ENCODE data around the gene TOR1A. TPM values are rescaled to one million over a fixed set of nuclear protein-coding genes. Genes with fewer than 3 reads are reported as not detected.
A peak's percentile ranks its signal among the peaks of the same experiment; 100 is the strongest.
"Not testable (repeated sequence)": the region's sequence is repeated elsewhere in the genome, so short reads cannot be mapped to it uniquely, and the experiment has no call there.

The TOR1A gene
- total RNA-seq, 4 donors from 2014 or later: 28.9 to 49.6 (median 39.8) TPM

GRCh38 chr9:129777769-129778130 is 46.2 kb downstream of the TOR1A start:
- peaks cover 0 to 17% (median 0%) of the 10 kb centered on the region in 4 donors for H3K4me1 ChIP-seq
- no peak for DNase-seq
- no peaks in the 10 kb centered on the region for H3K27me3 ChIP-seq
- H3K4me3 ChIP-seq: no peak overlapping the region
- peak overlapping the region; percentile 35 to 80 (median 68) for H3K27ac ChIP-seq
- H3K9me3 ChIP-seq: no peaks in the 10 kb centered on the region
- TF ChIP-seq CTCF (IDR thresholded peaks at IDR 0.05) (no peak), POLR2A (IDR thresholded peaks at IDR 0.05) (no peak)
- no peaks in the 10 kb centered on the region for H3K36me3 ChIP-seq

GRCh38 chr9:129776938-129777768 is 46.8 kb downstream of the TOR1A start:
- Histone ChIP-seq H3K36me3 (no peaks in the 10 kb centered on the region), H3K27ac (peak overlapping the region; percentile 61 to 80 (median 68)), H3K27me3 (no peaks in the 10 kb centered on the region), H3K4me3 (no peak overlapping the region), H3K4me1 (peaks cover 0 to 17% (median 0%) of the 10 kb centered on the region in 4 donors), H3K9me3 (no peaks in the 10 kb centered on the region)
- TF ChIP-seq POLR2A (IDR thresholded peaks at IDR 0.05): no peak
- no peak for TF ChIP-seq CTCF (IDR thresholded peaks at IDR 0.05)
- peak; percentile 59 to 90 (median 75) for DNase-seq

- TF ChIP-seq CTCF (IDR thresholded peaks at IDR 0.05) (no peak), POLR2A (IDR thresholded peaks at IDR 0.05) (no peak)
- Histone ChIP-seq H3K4me1 (peaks cover 0 to 17% (median 0%) of the 10 kb centered on the region in 4 donors), H3K27ac (peak overlapping the region; percentile 61 to 80 (median 68)), H3K27me3 (no peaks in the 10 kb centered on the region), H3K9me3 (no peaks in the 10 kb centered on the region), H3K4me3 (no peak overlapping the region), H3K36me3 (no peaks in the 10 kb centered on the region)
- DNase-seq: no peak
Measured at GRCh38 chr9:129776566-129776937, 47.4 kb downstream of the TOR1A start.

- not testable (repeated sequence) for H3K4me3 ChIP-seq, DNase-seq, H3K36me3 ChIP-seq, H3K27me3 ChIP-seq, H3K9me3 ChIP-seq
- peaks cover 0 to 17% (median 0%) of the 10 kb centered on the region in 4 donors for H3K4me1 ChIP-seq
- H3K27ac ChIP-seq: peak overlapping the region in 1 of 4 donors; percentile 73
Measured at GRCh38 chr9:129776096-129776495, 47.8 kb downstream of the TOR1A start.

- TF ChIP-seq POLR2A (IDR thresholded peaks at IDR 0.05) (no peak), CTCF (IDR thresholded peaks at IDR 0.05) (no peak)
- H3K4me3 ChIP-seq: no peak overlapping the region
- H3K36me3 ChIP-seq: no peaks in the 10 kb centered on the region
- H3K4me1 ChIP-seq: peaks cover 0 to 17% (median 0%) of the 10 kb centered on the region in 4 donors
- no peaks in the 10 kb centered on the region for H3K9me3 ChIP-seq
- no peak overlapping the region for H3K27ac ChIP-seq
- no peak for DNase-seq
- no peaks in the 10 kb centered on the region for H3K27me3 ChIP-seq
Measured at GRCh38 chr9:129775448-129775798, 48.5 kb downstream of the TOR1A start.

GRCh38 chr9:129774791-129775447 is 49.0 kb downstream of the TOR1A start:
- Histone ChIP-seq H3K9me3 (no peaks in the 10 kb centered on the region), H3K27me3 (no peaks in the 10 kb centered on the region), H3K4me3 (no peak overlapping the region), H3K27ac (no peak overlapping the region), H3K4me1 (peaks cover 0 to 17% (median 0%) of the 10 kb centered on the region in 4 donors), H3K36me3 (no peaks in the 10 kb centered on the region)
- TF ChIP-seq CTCF (IDR thresholded peaks at IDR 0.05) (no peak), POLR2A (IDR thresholded peaks at IDR 0.05) (no peak)
- DNase-seq: no peak

All from Peyer's patch (tissue), 4 donors.